K562 (cell line): ENCODE measurements around the gene MYOM1. TPM values are rescaled to one million over a fixed set of nuclear protein-coding genes. Genes with fewer than 3 reads are reported as not detected.

ENCODE experiments used
- ATAC-seq: fragments of 200-7000 bp; cut with Tn5 transposase; 3 replicates; pipeline ENCODE4 v1.9.1; 2020; ENCODE audit warnings: moderate library complexity
- BruUV-seq: library from RNA; stranded (reverse); fragments of 400-500 nt; replicated peaks from 2 replicates; lab custom pipeline; 2021; lab: Mats Ljungman, UMichigan
- CTCF ChIA-PET: fragments of 300-600 bp; formaldehyde crosslinking; extraction: SDS; loops from one replicate; lab custom pipeline; 2021; ENCODE audit warnings: low intra/inter-chr PET ratio; lab: Yijun Ruan, JAX
- POLR2A ChIA-PET: fragments of 300-600, 350-650 bp; sonication (Branson Sonifier 250); formaldehyde crosslinking; extraction: SDS; loops from one replicate; lab custom pipeline; 2021; ENCODE audit warnings: antibody characterized with exemption, inconsistent platforms; lab: Yijun Ruan, JAX
- DNase-seq, 4 experiments: peaks; one replicate each; pipeline versions ENCODE4 v3.0.0 to v3.0.0-alpha.2; 2011 to 2018; ENCODE audit warnings: low spot score in 3 of 4, mixed read lengths in 3 of 4; ENCODE audit errors: extremely low read depth in 1 of 4
- FAIRE-seq: peaks from 2 replicates; lab custom pipeline; 2011; peaks lifted over from hg19 to GRCh38; lab: Jason Lieb, UNC
- H2AFZ ChIP-seq: 2 replicates; pipeline ENCODE4 v1.6.0; 2011; ENCODE audit warnings: low read depth, low read length, control low read depth, inconsistent platforms
- H3K27ac ChIP-seq: fragments of 200-600 bp; 3 replicates; pipeline ENCODE4 v1.8.0; 2011; ENCODE audit warnings: low read depth, mild to moderate bottlenecking, control low read depth, inconsistent platforms, low read length, moderate library complexity, mixed read lengths; ENCODE audit errors: extremely low read depth
- H3K27me3 ChIP-seq, 2 experiments: fragments of 300-600 bp in 1 of 2; 2 replicates in 1 of 2; 3 replicates in 1 of 2; pipeline versions ENCODE4 v1.6.0 to v1.8.0; 2011; ENCODE audit warnings: inconsistent platforms in 2 of 2, low read length in 2 of 2, mild to moderate bottlenecking in 1 of 2, mixed read lengths in 1 of 2, moderate library complexity in 1 of 2; ENCODE audit not compliant: control insufficient read depth in 2 of 2, insufficient read depth in 2 of 2
- H3K36me3 ChIP-seq: fragments of 300-600 bp; 3 replicates; pipeline ENCODE4 v1.8.0; 2011; ENCODE audit warnings: mild to moderate bottlenecking, low read length, inconsistent platforms; ENCODE audit not compliant: control insufficient read depth, insufficient read depth
- H3K4me1 ChIP-seq, 2 experiments: fragments of 200-600 bp in 1 of 2; replicated peaks in 1 of 2; 2 replicates in 1 of 2; 3 replicates in 1 of 2; pipeline versions ENCODE4 v1.5.1 to v1.8.0; 2011; ENCODE audit warnings: inconsistent platforms in 2 of 2, low read length in 2 of 2, mild to moderate bottlenecking in 1 of 2, mixed read lengths in 1 of 2, moderate library complexity in 1 of 2; ENCODE audit not compliant: control insufficient read depth in 2 of 2, insufficient read depth in 2 of 2
- H3K4me2 ChIP-seq: 2 replicates; pipeline ENCODE4 v1.6.1; 2011; ENCODE audit warnings: low read length, control low read depth, inconsistent platforms, mixed read lengths; ENCODE audit not compliant: insufficient read depth
- H3K4me3 ChIP-seq: fragments of 200-600 bp; sonication (generic), shearing (Covaris generic); 2 replicates; pipeline ENCODE4 v1.5.1; 2016; ENCODE audit warnings: control low read depth, inconsistent platforms
- H3K79me2 ChIP-seq: fragments of 200-600 bp; 3 replicates; pipeline ENCODE4 v1.8.0; 2011; ENCODE audit warnings: low read length, inconsistent platforms; ENCODE audit not compliant: control insufficient read depth, insufficient read depth
- H3K9ac ChIP-seq, 2 experiments: 2 replicates each; pipeline versions ENCODE4 v1.6.0 to v1.6.1; 2011; ENCODE audit warnings: low read depth in 2 of 2, low read length in 2 of 2, control low read depth in 1 of 2, inconsistent platforms in 1 of 2, mild to moderate bottlenecking in 1 of 2, mixed read lengths in 1 of 2; ENCODE audit not compliant: insufficient read depth in 1 of 2
- H3K9me1 ChIP-seq: one replicate; pipeline ENCODE4 v1.6.0; 2011; ENCODE audit warnings: inconsistent platforms, mild to moderate bottlenecking, low read length, moderate library complexity; ENCODE audit not compliant: control insufficient read depth, insufficient read depth
- H3K9me3 ChIP-seq: replicated peaks from 2 replicates; pipeline ENCODE4 v1.5.1; 2011; ENCODE audit warnings: low read depth, low read length, inconsistent platforms; ENCODE audit not compliant: control insufficient read depth, insufficient read depth
- H4K20me1 ChIP-seq: replicated peaks from 2 replicates; pipeline ENCODE4 v1.6.1; 2011; ENCODE audit warnings: low read length, inconsistent platforms, mixed read lengths; ENCODE audit not compliant: control insufficient read depth, insufficient read depth
- BHLHE40 ChIP-seq: IDR thresholded peaks from 2 replicates; pipeline ENCODE4 v1.6.1; 2011; ENCODE audit warnings: low read length, improper control_type of control experiment
- MAX ChIP-seq: sonication (generic); formaldehyde crosslinking; IDR thresholded peaks from 2 replicates; pipeline ENCODE4 v1.9.0; 2022; ENCODE audit warnings: mild to moderate bottlenecking, missing genetic modification reagents
- PHF21A ChIP-seq: fragments of 450-650 bp; IDR thresholded peaks from 2 replicates; pipeline ENCODE4 v1.6.1; 2017; ENCODE audit warnings: low read depth, borderline replicate concordance
- PRMT5 ChIP-seq: sonication (generic); formaldehyde crosslinking; IDR thresholded peaks from 2 replicates; pipeline ENCODE4 v1.5.0; 2020; ENCODE audit warnings: missing genetic modification reagents
- THAP12 ChIP-seq: fragments of 250-450 bp; sonication (Bioruptor Pico); IDR thresholded peaks from 2 replicates; pipeline ENCODE4 v1.9.0; 2021; ENCODE audit warnings: mild to moderate bottlenecking, inconsistent platforms
- ZNF121 ChIP-seq: sonication (generic); formaldehyde crosslinking; conservative IDR thresholded peaks from 2 replicates; pipeline ENCODE4 v1.8.0; 2022; ENCODE audit warnings: missing genetic modification reagents
- ZNF140 ChIP-seq: fragments of 250-450 bp; sonication (Bioruptor Pico); IDR thresholded peaks from 2 replicates; pipeline ENCODE4 v1.8.0; 2021; ENCODE audit warnings: moderate library complexity, mild to moderate bottlenecking, inconsistent platforms
- ZNF778 ChIP-seq: fragments of 450-650 bp; formaldehyde crosslinking; IDR thresholded peaks from 2 replicates; pipeline ENCODE4 v1.4.0; 2020; ENCODE audit warnings: mild to moderate bottlenecking, moderate library complexity
- WGBS: fragments of 100-300 bp; shearing (Covaris generic); methylation state at CpG from one replicate; pipeline ENCODE4 v1.1.6; 2016; ENCODE audit warnings: low coverage, mixed read lengths; ENCODE audit not compliant: insufficient coverage; ENCODE audit errors: missing lambda C conversion rate; 5-methylcytosine and 5-hydroxymethylcytosine counted together
- in situ Hi-C: fragments of 300-500 bp; cut with MboI; formaldehyde crosslinking; loops from 4 replicates; pipeline ENCODE4 v1.15.0; 2018; ENCODE audit warnings: inconsistent platforms, mixed read lengths
- intact Hi-C: fragments of 100-400 bp; cut with micrococcal nuclease; formaldehyde crosslinking; loops from 2 replicates; pipeline ENCODE4 v1.14.2; 2022
- polyA plus RNA-seq, 8 experiments: library from polyadenylated mRNA; depleted of rRNA in 4 of 8; stranded (reverse) in 5 of 8; unstranded in 3 of 8; fragments of >200 nt; fragmentation: Nextera tagmentation in 2 of 8; fragmentation: Illumina TruSeq in 1 of 8; extraction: Ambion mirVana in 2 of 8; extraction: Trizol in 1 of 8; gene quantifications; 2 replicates each; pipeline versions ENCODE4 v1.2.1 to v1.2.3, GENCODE V29; 2011 to 2014; ENCODE audit warnings: inconsistent platforms in 1 of 8, missing spikeins in 1 of 8
- total RNA-seq, 7 experiments: library from RNA; depleted of rRNA in 6 of 7; stranded (reverse); fragments of >200 nt in 6 of 7; fragmentation: Illumina TruSeq in 2 of 7; extraction: Trizol in 2 of 7; gene quantifications; 2 replicates each; pipeline versions ENCODE4 v1.2.1 to v1.2.3, GENCODE V29; 2011 to 2021; ENCODE audit warnings: low replicate concordance in 1 of 7

Gene MYOM1
- total and polyA plus RNA-seq, 9 of the 15 experiments (the other 6 are each of a cell fraction or from before 2014, with no cell fraction given) = 0.01 to 0.62 (median 0.25) TPM

DNA sequence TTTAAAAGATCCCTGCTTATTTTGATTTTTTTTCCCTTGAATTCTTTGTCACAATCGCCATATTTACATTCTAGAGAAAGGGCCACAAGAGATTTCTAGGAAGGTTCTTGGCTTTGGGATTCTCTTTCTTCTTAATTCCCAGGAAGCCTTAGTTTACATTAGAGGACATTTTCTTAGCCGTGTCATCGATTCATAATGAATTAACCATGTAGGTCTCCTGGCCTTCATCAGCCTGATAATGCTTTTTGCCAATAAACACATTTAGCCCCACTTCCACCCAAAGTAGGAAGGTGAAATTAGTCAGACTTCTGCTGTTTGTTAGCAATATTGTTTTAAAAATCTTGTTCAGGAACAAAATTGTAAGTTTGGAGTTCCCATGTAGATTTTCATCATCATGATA is 135.6 kb downstream of the MYOM1 start:
- ATAC-seq (no peak), DNase-seq (no peak), FAIRE-seq (no peak)
- CTCF ChIA-PET = no interaction called here
- Histone ChIP-seq H3K9me1 (no peaks in the 10 kb centered on the region), H3K27me3 (no peaks in the 10 kb centered on the region), H4K20me1 (no peaks in the 10 kb centered on the region), H3K4me1 (no peaks in the 10 kb centered on the region), H2AFZ (no peak overlapping the region), H3K9me3 (no peaks in the 10 kb centered on the region), H3K36me3 (no peaks in the 10 kb centered on the region), H3K79me2 (no peaks in the 10 kb centered on the region), H3K4me2 (no peak overlapping the region), H3K9ac (no peak overlapping the region), H3K4me3 (no peak overlapping the region), H3K27ac (no peak overlapping the region)
- no TSS peak for BruUV-seq
- TF ChIP-seq ZNF140 (CRISPR knock-in tag) = no peak
- POLR2A ChIA-PET = no interaction called here
- WGBS = 26% methylated on average over 3 of the region's 3 CpGs
- intact Hi-C loops (no loop called here), in situ Hi-C loops (no loop called here)

- CTCF ChIA-PET = no interaction called here
- TF ChIP-seq PHF21A (no peak), PRMT5 (CRISPR knock-in tag) (no peak), THAP12 (no peak), ZNF121 (no peak), BHLHE40 (no peak), MAX (CRISPR knock-in tag) (no peak), ZNF778 (no peak)
- TF ChIP-seq, all 486 proteins: peak for 0
- intact Hi-C loops (no loop called here), in situ Hi-C loops (no loop called here)
- Histone ChIP-seq H3K27me3 (no peaks in the 10 kb centered on the region), H3K27ac (no peak overlapping the region), H3K4me1 (no peaks in the 10 kb centered on the region), H3K36me3 (no peaks in the 10 kb centered on the region), H2AFZ (no peak overlapping the region), H3K4me2 (no peak overlapping the region), H3K4me3 (no peak overlapping the region), H3K79me2 (no peaks in the 10 kb centered on the region), H3K9ac (no peak overlapping the region), H3K9me3 (no peaks in the 10 kb centered on the region), H3K9me1 (no peaks in the 10 kb centered on the region), H4K20me1 (no peaks in the 10 kb centered on the region)
- no peak for ATAC-seq
- POLR2A ChIA-PET = no interaction called here
- no TSS peak for BruUV-seq
- no peak for FAIRE-seq
- DNase-seq = no peak
- 15% methylated on average over 3 of the region's 3 CpGs for WGBS
Measured at GRCh38 chr18:3083766-3084165, 136.0 kb downstream of the MYOM1 start.
